ENCODE results near the gene ART1.

Gene ART1

GRCh38 chr11:3675971-3676370 is 31.0 kb downstream of the ART1 start:
- DNase-seq (ENCODE audit: low read depth): no peak
- TF ChIP-seq CTCF (IDR thresholded peaks at IDR 0.05; ENCODE audit: low read length, missing control alignments): no peak
- no peak overlapping the region for H3K4me3 ChIP-seq (replicated peaks; ENCODE audit: low read depth, low read length)

- no peak overlapping the region for H3K4me3 ChIP-seq (replicated peaks; ENCODE audit: low read depth, low read length)
- DNase-seq (ENCODE audit: low read depth): no peak
- no peak for TF ChIP-seq CTCF (IDR thresholded peaks at IDR 0.05; ENCODE audit: low read length, missing control alignments)
Measured at GRCh38 chr11:3679077-3679476, 34.1 kb downstream of the ART1 start.

GRCh38 chr11:3683039-3683438 is 38.1 kb downstream of the ART1 start:
- DNase-seq (ENCODE audit: low read depth): no peak
- no peak for TF ChIP-seq CTCF (IDR thresholded peaks at IDR 0.05; ENCODE audit: low read length, missing control alignments)
- no peak overlapping the region for H3K4me3 ChIP-seq (replicated peaks; ENCODE audit: low read depth, low read length)

- DNase-seq (ENCODE audit: low read depth): no peak
- no peak overlapping the region for H3K4me3 ChIP-seq (replicated peaks; ENCODE audit: low read depth, low read length)
- TF ChIP-seq CTCF (IDR thresholded peaks at IDR 0.05; ENCODE audit: low read length, missing control alignments): no peak
Measured at GRCh38 chr11:3684129-3684818, 39.3 kb downstream of the ART1 start.

GRCh38 chr11:3684819-3685172 is 39.9 kb downstream of the ART1 start:
- DNase-seq (ENCODE audit: low read depth): no peak
- H3K4me3 ChIP-seq (replicated peaks; ENCODE audit: low read depth, low read length): no peak overlapping the region
- no peak for TF ChIP-seq CTCF (IDR thresholded peaks at IDR 0.05; ENCODE audit: low read length, missing control alignments)

- H3K4me3 ChIP-seq (replicated peaks; ENCODE audit: low read depth, low read length): no peak overlapping the region
- DNase-seq (ENCODE audit: low read depth): no peak
- no peak for TF ChIP-seq CTCF (IDR thresholded peaks at IDR 0.05; ENCODE audit: low read length, missing control alignments)
Measured at GRCh38 chr11:3685923-3686322, 41.0 kb downstream of the ART1 start.

- no peak for DNase-seq (ENCODE audit: low read depth)
- H3K4me3 ChIP-seq (replicated peaks; ENCODE audit: low read depth, low read length): no peak overlapping the region
- TF ChIP-seq CTCF (IDR thresholded peaks at IDR 0.05; ENCODE audit: low read length, missing control alignments): no peak
Measured at GRCh38 chr11:3686751-3687150, 41.8 kb downstream of the ART1 start.

Measured in fibroblast of pulmonary artery (primary cell).